SU-DHL-6 (cell line): ENCODE data around the gene BRMS1.

Experiments used
- CTCF ChIP-seq: fragments of 200-600 bp; sonication (generic); IDR thresholded peaks from one replicate; pipeline ENCODE4 v1.5.1; 2017; ENCODE audit warnings: antibody characterized with exemption, mild to moderate bottlenecking, low read length, moderate library complexity; ENCODE audit not compliant: insufficient read depth, poor library complexity, severe bottlenecking
- EZH2phosphoT487 ChIP-seq: fragments of 200-600 bp; sonication (generic), shearing (Covaris generic); conservative IDR thresholded peaks from 2 replicates; pipeline ENCODE4 v1.6.1; 2018; ENCODE audit warnings: mild to moderate bottlenecking, antibody characterized with exemption, low read length, moderate library complexity, mixed read lengths

- TF ChIP-seq CTCF (no peak), EZH2phosphoT487 (no peak)
These were observed 28.4 kb upstream of the BRMS1 start for GRCh38 chr11:66373265-66373664.
